Measurements from ENCODE around the gene HSPA1A. TPM values are rescaled to one million over a fixed set of nuclear protein-coding genes. Genes with fewer than 3 reads are reported as not detected.
A peak's percentile ranks its signal among the peaks of the same experiment; 100 is the strongest.

The HSPA1A gene
- polyA plus RNA-seq, 1 experiment, result 98.6 TPM

GRCh38 chr6:31782126-31782855 is 33.1 kb upstream of the HSPA1A start:
- Histone ChIP-seq H3K27me3 (ENCODE audit: control insufficient read depth, insufficient read depth, low read length) (no peaks in the 10 kb centered on the region), H3K36me3 (ENCODE audit: control insufficient read depth, insufficient read depth, low read length) (peaks cover 48% of the 10 kb centered on the region), H3K4me3 (ENCODE audit: low read depth, low read length) (no peak overlapping the region)
- CTCF ChIA-PET, result no interaction called here
- POLR2A ChIA-PET, result no interaction called here
- no peak for TF ChIP-seq CTCF (IDR thresholded peaks at IDR 0.05; ENCODE audit: insufficient read depth, low read depth, low read length)
- DNase-seq (ENCODE audit: low read depth), result no peak

GRCh38 chr6:31784098-31784925 is 31.0 kb upstream of the HSPA1A start:
- ChIA-PET CTCF (interaction anchor here (1.6 to 2.1 kb wide), 2 partner anchors 12 to 14 kb away, joined by 5 read pairs; partner anchors contain the start of gene VARS1), POLR2A (no interaction called here)
- Histone ChIP-seq H3K4me3 (ENCODE audit: low read depth, low read length) (no peak overlapping the region), H3K27me3 (ENCODE audit: control insufficient read depth, insufficient read depth, low read length) (no peaks in the 10 kb centered on the region), H3K36me3 (ENCODE audit: control insufficient read depth, insufficient read depth, low read length) (peaks cover 41% of the 10 kb centered on the region)
- no peak for DNase-seq (ENCODE audit: low read depth)
- no peak for TF ChIP-seq CTCF (IDR thresholded peaks at IDR 0.05; ENCODE audit: insufficient read depth, low read depth, low read length)

GRCh38 chr6:31785475-31785874 is 29.9 kb upstream of the HSPA1A start:
- DNase-seq (ENCODE audit: low read depth), result no peak
- no peaks in the 10 kb centered on the region for H3K27me3 ChIP-seq (ENCODE audit: control insufficient read depth, insufficient read depth, low read length)
- peaks cover 38% of the 10 kb centered on the region for H3K36me3 ChIP-seq (ENCODE audit: control insufficient read depth, insufficient read depth, low read length)
- ChIA-PET POLR2A (no interaction called here), CTCF (interaction anchor here (1.5 to 2.1 kb wide), 3 partner anchors 8 to 16 kb away, joined by 5 read pairs; partner anchors contain the start of genes VARS1 and VWA7)
- no peak for TF ChIP-seq CTCF (IDR thresholded peaks at IDR 0.05; ENCODE audit: insufficient read depth, low read depth, low read length)
- H3K4me3 ChIP-seq (ENCODE audit: low read depth, low read length), result no peak overlapping the region

GRCh38 chr6:31791324-31792089 is 23.8 kb upstream of the HSPA1A start:
- peak; percentile 74 for TF ChIP-seq CTCF (IDR thresholded peaks at IDR 0.05; ENCODE audit: insufficient read depth, low read depth, low read length)
- Histone ChIP-seq H3K4me3 (ENCODE audit: low read depth, low read length) (no peak overlapping the region), H3K27me3 (ENCODE audit: control insufficient read depth, insufficient read depth, low read length) (no peaks in the 10 kb centered on the region), H3K36me3 (ENCODE audit: control insufficient read depth, insufficient read depth, low read length) (peaks cover 4% of the 10 kb centered on the region)
- no peak for DNase-seq (ENCODE audit: low read depth)
- POLR2A ChIA-PET, result no interaction called here
- CTCF ChIA-PET, result interaction anchor here (0.5 to 3.2 kb wide), 19 partner anchors 8 to 405 kb away, joined by 3 to 22 read pairs (median 4); partner anchors contain the start of genes HSPA1B, LSM2, LY6G5C and VWA7

GRCh38 chr6:31792090-31792374 is 23.3 kb upstream of the HSPA1A start:
- Histone ChIP-seq H3K4me3 (ENCODE audit: low read depth, low read length) (no peak overlapping the region), H3K27me3 (ENCODE audit: control insufficient read depth, insufficient read depth, low read length) (no peaks in the 10 kb centered on the region), H3K36me3 (ENCODE audit: control insufficient read depth, insufficient read depth, low read length) (peaks cover 4% of the 10 kb centered on the region)
- ChIA-PET CTCF (interaction anchor here (0.7 to 3.2 kb wide), 7 partner anchors 11 to 22 kb away, joined by 3 to 22 read pairs (median 4); partner anchors contain the start of genes LSM2 and VWA7), POLR2A (no interaction called here)
- TF ChIP-seq CTCF (IDR thresholded peaks at IDR 0.05; ENCODE audit: insufficient read depth, low read depth, low read length), result no peak
- DNase-seq (ENCODE audit: low read depth), result no peak
